Epithelial cell of esophagus (primary cell): ENCODE measurements around the gene PARP1.
A peak's percentile ranks its signal among the peaks of the same experiment; 100 is the strongest.

Experiments
- DNase-seq: peaks from one replicate; pipeline ENCODE4 v3.0.0; 2010; ENCODE audit warnings: low read depth
- H3K4me3 ChIP-seq: 2 replicates; pipeline ENCODE4 v1.5.1; 2011; ENCODE audit warnings: mild to moderate bottlenecking, low read length, control low read depth
- CTCF ChIP-seq: IDR thresholded peaks from 2 replicates; pipeline ENCODE4 v1.5.1; 2011; ENCODE audit warnings: low read depth, mild to moderate bottlenecking, low read length, control low read depth, inconsistent platforms; ENCODE audit not compliant: insufficient read depth; ENCODE audit errors: missing control alignments

PARP1 gene

DNA sequence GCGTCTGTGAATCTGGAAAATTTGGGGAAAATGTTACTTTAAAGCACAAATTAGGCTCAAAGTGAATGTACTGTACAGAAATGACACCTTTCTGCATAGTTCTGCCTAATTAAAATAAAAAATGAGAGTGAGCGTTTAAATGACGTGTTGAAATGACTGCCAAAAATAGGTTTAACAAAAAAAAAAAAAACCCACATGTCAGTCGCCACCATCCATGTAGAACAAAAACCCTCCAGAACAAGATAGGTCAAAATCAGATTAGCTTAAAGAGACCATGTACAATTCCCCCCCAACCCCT is 745 bp downstream of the PARP1 start:
- TF ChIP-seq CTCF: no peak
- no peak for DNase-seq
- H3K4me3 ChIP-seq: peak overlapping the region; percentile 77

- H3K4me3 ChIP-seq: peak overlapping the region; percentile 77
- DNase-seq: peak; percentile 78
- TF ChIP-seq CTCF: no peak
These were observed 1.5 kb downstream of the PARP1 start for GRCh38 chr1:226406401-226406881.

- TF ChIP-seq CTCF: no peak
- DNase-seq: no peak
- no peak overlapping the region for H3K4me3 ChIP-seq
These were observed 2.4 kb downstream of the PARP1 start for GRCh38 chr1:226405411-226405988.

- no peak for DNase-seq
- no peak overlapping the region for H3K4me3 ChIP-seq
- no peak for TF ChIP-seq CTCF
These were observed 3.0 kb downstream of the PARP1 start for GRCh38 chr1:226404904-226405222.

DNA sequence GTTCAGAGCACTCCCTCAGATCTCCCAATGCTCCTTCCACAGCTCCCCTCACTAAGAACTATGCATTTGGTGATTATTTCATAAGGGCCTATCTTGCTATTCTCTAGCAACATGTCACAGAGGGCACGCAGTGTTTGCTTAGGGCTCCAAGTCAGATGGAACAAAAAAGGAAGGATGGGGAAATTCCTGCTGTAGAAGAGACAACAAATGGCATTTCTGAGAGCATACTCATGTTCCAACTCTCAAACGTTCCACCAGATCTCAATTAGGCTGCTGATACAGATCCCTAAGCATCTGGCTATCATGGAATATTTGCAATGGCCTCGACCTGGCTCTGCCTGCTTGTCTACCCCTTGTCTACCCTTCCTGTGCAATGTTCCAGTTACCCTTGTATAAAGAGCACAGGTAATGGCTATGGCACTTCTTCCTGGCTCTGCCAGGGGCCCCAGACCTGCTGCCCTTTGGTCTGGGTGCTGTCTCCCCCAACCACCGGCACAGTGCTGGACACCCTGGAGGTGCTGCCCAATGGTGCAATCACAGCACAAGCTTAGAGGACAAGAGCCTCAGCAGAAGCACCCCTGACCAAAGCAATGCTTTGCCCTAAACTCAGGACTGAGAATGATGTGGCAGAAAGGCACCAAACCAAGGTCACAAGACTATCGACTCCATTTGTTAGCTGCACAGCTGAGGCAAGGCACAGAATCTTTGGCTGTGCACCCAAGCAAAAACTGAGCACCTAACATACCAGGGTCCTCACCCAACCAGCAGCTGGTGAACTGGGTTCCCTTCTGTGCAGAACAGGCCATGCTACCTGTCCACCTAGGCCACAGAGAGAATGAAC is 3.6 kb downstream of the PARP1 start:
- H3K4me3 ChIP-seq: no peak overlapping the region
- TF ChIP-seq CTCF: no peak

GRCh38 chr1:226403201-226404034 is 4.5 kb downstream of the PARP1 start:
- peak; percentile 17 for DNase-seq
- TF ChIP-seq CTCF: no peak
- H3K4me3 ChIP-seq: no peak overlapping the region

More for the DNA sequence above, 3.6 kb downstream of the PARP1 start:
- DNase-seq: no peak
